ENCODE data around the gene CAND2. TPM values are rescaled to one million over a fixed set of nuclear protein-coding genes. Genes with fewer than 3 reads are reported as not detected.
"Not testable (repeated sequence)": the region's sequence is repeated elsewhere in the genome, so short reads cannot be mapped to it uniquely, and the experiment has no call there.

The CAND2 gene
- total RNA-seq, 2 donors from 2014 or later: 41.6 to 51.0 TPM

DNA sequence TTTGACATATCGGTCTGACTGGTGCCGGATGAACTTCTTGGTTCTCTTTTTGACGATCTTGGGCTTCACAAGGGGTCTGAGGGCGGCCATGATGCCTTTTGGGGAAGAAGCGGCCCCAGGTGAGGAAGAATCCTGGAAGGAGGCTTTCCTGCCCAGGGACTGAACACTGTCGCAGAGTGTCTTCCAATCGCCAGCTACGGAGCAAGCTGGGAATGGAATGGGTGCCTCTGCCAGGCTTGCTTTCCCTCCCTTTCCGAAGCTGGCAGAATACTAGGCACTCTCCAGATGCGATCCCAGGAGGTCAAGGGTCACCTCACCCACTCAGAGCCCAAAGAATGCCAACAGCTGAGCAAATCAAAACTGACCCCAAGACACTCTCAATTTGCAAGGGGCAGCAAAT, 43.7 kb downstream of the CAND2 start:
- intact Hi-C loops (cut with DNase I); DNase-seq: not testable (repeated sequence)
- ATAC-seq: peak in 1 of 2 donors; percentile 1

- DNase-seq (no peak), ATAC-seq (peak; percentile 60)
- intact Hi-C loops (cut with DNase I): no loop called here
Measured at GRCh38 chr3:12840591-12841148, 44.2 kb downstream of the CAND2 start.

DNA sequence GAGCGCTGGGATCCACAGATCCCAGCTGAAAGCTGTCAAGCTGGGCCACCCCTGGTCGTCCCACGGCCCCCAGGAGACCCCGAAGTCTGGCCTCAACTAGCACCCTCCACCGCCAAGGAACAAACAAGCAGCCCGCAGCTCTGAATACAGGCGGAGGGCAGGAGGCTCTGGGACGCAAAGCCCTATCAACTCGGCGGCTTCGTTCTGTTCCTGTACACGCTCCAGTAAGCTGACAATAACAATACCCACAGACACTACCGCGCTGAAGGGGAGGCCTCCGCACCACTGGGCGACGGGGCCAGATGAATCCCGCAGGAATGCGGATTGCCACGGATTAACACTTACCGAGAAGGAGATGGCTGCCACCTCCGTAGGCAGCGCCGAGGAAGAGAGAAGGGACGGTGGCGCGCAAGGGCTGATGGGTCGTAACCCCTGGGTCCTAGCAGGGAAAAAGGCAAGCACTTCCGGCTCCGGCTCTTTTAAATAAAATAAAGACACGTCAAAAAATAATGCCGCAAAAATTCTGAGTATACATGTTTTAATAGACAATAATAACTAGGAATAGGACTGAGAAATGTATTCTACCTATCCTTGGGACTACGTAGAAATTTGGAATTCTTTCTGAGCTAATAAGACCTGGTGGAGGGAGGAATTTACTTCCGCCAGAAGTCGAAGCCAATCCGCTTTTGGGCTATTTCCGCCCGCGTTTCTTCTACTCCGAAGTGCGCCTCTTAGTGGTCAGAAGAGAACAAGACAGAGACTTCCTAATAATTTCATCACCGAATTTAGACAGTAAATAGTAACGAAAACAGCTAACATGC, 44.9 kb downstream of the CAND2 start, which contains the start of gene RPL32:
Gene RPL32, minus strand, starts transcription at position 417 of the 821 bp plus-strand sequence. CDS start 1,328 bp downstream, outside the sequence.
- DNase-seq: peak; percentile 90
- peak; percentile 95 to 98 for ATAC-seq
- intact Hi-C loops (cut with DNase I): no loop called here

DNA sequence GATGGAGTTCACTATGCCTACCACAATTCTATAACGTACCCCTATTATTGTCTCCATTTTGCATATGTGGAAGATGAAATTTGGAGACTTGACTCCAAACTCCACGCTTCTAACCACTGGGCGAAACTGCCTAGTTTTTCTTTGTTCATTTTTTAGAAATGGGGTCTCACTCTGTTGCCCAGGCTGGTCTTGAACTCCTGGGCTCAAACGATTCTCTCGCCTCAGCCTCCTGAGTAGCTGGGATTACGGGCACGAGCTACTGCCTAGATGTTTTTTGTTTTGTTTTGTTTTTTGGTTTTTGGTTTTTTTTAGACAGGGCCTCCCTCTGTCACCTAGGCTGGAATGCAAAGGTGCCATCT, 45.5 kb downstream of the CAND2 start:
- intact Hi-C loops (cut with DNase I): no loop called here
- ATAC-seq (no peak), DNase-seq (no peak)

DNA sequence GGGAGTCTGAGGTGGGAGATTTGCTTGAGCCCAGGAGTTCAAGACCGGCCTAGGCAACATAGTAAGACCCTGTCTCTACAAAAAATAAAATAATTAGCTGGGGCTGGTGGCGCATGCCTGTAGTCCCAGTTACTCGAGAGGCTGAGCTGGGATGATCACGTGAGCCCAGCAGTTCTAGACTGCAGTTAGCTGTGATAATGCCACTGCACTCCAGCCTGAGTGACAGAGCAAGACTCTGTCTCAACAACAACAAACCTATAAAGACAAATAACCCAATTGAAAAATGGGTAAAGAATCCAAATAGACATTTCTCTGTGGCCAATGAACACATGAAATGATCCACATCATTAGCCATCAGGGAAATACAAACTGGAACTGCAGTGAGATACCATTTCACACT, 46.0 kb downstream of the CAND2 start:
- intact Hi-C loops (cut with DNase I): no loop called here
- no peak for DNase-seq
- no peak for ATAC-seq

DNA sequence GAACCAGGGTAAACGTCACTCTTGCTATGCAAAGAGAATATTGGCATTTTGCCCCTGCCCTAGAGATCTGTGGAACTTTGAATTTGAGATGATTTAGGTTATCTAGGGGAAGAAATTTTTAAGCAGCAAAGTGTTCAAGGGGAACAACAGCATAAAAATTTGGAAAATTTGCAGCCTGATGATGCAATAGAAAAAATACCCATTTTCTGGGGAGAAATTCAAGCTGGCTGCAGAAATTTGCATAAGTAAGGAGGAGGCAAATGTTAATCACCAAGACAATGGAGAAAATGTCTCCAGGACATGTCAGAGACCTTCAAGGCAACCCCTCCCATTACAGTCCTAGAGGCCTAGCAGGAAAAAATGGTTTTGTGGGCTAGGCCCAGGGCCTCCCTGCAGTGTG, 49.3 kb downstream of the CAND2 start:
- intact Hi-C loops (cut with DNase I): no loop called here
- DNase-seq (no peak), ATAC-seq (no peak)

DNA sequence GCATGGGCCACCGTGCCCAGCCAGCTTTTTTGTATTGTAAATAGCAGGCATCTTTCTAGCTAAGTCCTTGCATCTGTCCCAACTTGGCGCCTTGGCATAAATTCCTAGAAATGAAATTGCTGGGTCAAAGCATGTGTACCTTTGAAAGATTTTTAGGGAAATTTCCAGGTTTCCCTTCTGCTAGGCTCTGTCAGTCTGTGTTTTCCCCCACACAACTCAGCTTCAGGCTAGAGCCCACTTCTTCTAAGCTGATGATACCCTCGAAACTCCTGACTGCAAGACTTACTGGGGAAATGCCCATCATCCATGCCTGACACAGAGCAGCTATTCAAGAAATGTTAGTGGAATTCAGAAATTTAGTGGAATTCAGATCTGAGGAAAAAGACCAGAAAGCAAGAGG, 55.7 kb downstream of the CAND2 start:
- DNase-seq (no peak), ATAC-seq (no peak)
- intact Hi-C loops (cut with DNase I): no loop called here

GRCh38 chr3:12853847-12854246, 57.4 kb downstream of the CAND2 start:
- DNase-seq; ATAC-seq; intact Hi-C loops (cut with DNase I): not testable (repeated sequence)

DNA sequence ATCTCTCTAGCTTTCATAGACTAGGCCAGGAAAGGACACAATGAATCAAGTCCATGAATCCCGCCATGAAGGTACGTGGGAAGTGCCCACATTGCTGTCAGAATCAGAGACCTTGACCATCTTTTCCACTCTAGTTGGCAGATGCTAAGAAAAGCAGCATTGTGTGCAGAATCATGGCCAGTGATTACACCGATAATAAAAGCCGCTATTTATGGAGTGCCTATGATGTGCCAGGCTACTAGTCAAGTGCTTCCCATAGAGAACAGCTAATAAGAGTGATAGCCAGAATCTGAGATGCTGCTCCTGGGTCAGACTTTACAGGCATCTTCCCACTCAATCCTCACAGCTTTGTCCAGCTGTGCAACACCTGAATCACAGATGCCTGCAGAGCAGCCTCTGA, 58.1 kb downstream of the CAND2 start:
- ATAC-seq (peak in 1 of 2 donors; percentile 8), DNase-seq (no peak)
- intact Hi-C loops (cut with DNase I): no loop called here

DNA sequence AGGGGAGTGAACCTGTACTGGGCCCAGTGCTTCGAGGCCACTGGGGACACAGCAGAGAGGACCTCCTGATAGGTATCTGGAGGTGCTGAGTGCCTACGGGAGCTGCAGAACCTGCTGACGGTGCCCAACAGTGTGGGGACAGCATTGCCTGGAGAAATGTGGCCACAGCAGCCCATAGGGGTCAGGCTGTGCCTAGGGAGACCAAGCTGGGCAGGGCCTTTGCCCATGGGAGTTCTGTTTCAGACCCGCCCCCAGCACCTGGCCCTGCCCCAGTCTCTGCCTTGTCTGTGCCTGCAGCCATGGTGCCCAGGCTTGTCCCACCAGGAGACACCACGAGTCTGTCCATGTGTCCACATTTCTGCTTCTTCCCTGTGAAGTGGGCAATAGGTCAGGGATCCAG, 60.1 kb downstream of the CAND2 start:
- DNase-seq: no peak
- peak in 1 of 2 donors; percentile 27 for ATAC-seq
- intact Hi-C loops (cut with DNase I): no loop called here

DNA sequence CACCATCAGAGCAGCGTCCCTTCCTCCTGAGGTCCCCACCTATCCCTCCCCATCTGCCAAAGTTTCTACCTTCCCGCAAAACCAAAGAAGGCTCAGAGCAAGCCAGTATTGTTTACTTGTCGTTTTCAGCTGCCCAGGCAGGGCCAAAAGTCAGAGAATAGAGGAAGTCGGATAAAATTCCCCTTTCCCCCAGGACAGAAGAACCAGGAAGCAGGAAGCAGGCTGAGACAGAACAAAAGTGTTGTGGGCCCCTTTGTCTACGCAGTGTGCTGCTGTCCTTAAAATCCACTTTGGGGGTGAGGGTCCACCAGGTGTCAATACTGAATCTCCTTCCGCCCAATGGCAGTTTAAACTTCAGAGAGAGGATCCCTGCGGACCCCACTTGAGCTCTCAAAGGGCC, 63.4 kb downstream of the CAND2 start:
- ATAC-seq (no peak), DNase-seq (no peak)
- intact Hi-C loops (cut with DNase I): no loop called here

- DNase-seq: no peak
- intact Hi-C loops (cut with DNase I): no loop called here
- no peak for ATAC-seq
Measured at GRCh38 chr3:12861611-12862010, 65.1 kb downstream of the CAND2 start.

DNA sequence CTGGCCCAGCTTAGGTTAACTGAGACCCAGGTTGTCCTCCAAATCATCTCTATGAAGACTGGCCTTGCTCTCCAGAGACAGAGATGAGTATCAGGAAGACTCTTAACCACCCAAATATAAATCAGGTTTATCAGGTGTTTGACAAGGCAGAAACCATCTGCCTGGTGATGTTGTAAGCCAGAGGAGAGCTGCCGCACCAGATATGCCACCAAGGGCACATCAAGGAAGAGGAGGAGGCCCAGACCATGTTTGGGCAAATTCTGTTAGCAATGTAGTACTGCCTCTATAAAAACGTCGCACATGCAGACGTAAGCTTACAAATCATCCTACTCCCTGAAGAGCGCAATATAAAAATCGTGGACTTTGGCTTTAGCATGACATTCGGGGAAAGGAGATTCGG, 65.9 kb downstream of the CAND2 start:
- intact Hi-C loops (cut with DNase I): no loop called here
- no peak for DNase-seq
- peak in 1 of 2 donors; percentile 46 for ATAC-seq

- no peak for ATAC-seq
- intact Hi-C loops (cut with DNase I): loop anchor here in 1 of 2 donors (5.0 kb wide), 1 partner anchor 122 kb away; no protein-coding TSS in a partner anchor
Measured at GRCh38 chr3:12865271-12865670, 68.8 kb downstream of the CAND2 start.

GRCh38 chr3:12866836-12867235, 70.4 kb downstream of the CAND2 start:
- intact Hi-C loops (cut with DNase I): loop anchor here in 1 of 2 donors (5.0 kb wide), 1 partner anchor 120 kb away; no protein-coding TSS in a partner anchor
- no peak for ATAC-seq
- no peak for DNase-seq

More at GRCh38 chr3:12865271-12865670, 68.8 kb downstream of the CAND2 start:
- no peak for DNase-seq

DNA sequence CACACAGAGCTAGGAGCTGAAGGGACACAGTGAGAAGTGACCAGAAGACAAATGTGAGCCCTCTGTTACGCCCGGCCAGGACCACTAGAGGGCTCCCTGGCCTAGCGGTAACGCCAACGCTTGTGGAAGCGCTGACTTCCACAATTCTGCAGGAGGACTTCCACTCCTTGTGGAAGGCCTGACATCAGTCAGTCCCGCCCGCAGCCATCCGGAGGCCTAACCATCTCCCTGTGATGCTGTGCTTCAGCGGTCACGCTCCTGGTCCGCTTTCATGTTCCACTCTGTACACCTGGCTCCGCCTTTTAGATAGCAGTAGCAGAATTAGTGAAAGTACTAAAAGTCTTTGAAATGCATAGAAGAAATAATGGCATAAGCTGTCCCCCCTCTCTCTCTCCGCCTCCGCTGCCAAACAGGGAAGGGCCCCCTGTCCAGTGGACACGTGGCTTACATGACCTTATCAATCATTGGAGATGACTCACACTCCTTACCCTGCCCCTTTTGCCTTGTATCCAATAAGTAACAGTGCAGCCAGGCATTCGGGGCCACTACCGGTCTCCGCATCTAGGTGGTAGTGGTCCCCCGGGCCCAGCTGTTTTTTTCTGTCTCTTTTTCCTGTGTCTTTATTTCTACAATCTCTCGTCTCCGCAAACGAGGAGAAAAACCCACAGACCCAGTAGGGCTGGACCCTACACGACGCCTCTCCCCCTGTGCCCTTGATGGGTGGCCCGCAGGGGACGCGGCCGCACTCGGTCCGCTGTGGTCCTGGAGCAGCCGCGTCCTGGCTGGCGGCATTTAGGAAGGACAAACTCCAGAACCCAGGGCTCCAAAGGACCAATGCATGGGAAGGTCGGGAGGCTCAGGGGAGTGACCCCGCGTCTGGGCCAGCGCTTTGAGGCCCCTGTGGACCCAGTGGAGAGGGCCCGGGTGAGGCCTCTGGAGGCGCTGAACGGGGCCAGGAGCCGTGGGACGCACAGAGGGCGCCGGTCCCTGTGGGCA, 71.9 kb downstream of the CAND2 start:
- intact Hi-C loops (cut with DNase I): loop anchor here in 1 of 2 donors (5.0 kb wide), 1 partner anchor 119 kb away; no protein-coding TSS in a partner anchor

DNA sequence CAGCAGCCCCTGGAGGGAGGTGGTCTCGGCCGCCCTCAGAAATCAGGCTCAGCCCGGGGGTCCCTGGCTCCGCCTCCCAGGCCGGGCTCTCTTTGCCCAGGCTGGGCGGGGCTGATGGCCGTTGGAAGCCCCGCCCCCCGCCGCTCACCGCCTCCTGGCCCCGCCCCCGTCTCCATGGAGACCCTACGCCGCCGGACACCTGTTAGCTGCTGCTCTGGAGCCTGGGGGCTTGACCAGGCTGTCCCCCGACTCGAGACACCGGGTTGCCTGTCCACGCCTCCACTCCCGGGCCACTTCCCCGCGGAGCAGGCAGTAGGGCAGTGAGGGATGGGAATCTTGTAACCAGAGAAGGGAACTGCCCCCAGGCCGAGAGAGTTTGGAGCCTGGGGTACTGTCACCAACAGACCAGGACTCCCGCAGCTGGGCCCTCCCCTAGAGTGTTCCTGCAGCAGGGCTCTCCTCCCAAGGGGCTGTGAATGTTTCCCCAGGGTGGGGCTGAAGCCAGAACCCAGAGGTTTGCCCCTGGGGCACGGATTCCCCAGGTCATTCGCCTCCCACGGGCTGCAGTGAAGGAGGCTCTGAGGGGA, 72.6 kb downstream of the CAND2 start:
- intact Hi-C loops (cut with DNase I): loop anchor here in 1 of 2 donors (5.0 kb wide), 1 partner anchor 118 kb away; no protein-coding TSS in a partner anchor
- peak; percentile 75 to 84 for ATAC-seq
- peak; percentile 66 for DNase-seq

More for the DNA sequence above, 71.9 kb downstream of the CAND2 start:
- peak; percentile 88 for DNase-seq
- peak; percentile 92 to 94 for ATAC-seq

- peak in 1 of 2 donors; percentile 16 for ATAC-seq
- intact Hi-C loops (cut with DNase I): no loop called here
- peak; percentile 73 for DNase-seq
Measured at GRCh38 chr3:12870942-12871341, 74.5 kb downstream of the CAND2 start.

All from left cardiac atrium (tissue), 4 donors.